Heart left ventricle (tissue), 16 donors: Measurements from ENCODE around the gene ING5. TPM values are rescaled to one million over a fixed set of nuclear protein-coding genes. Genes with fewer than 3 reads are reported as not detected.

Experiments
- ATAC-seq, 4 donors: fragments of 200-7000 bp; cut with Tn5 transposase; one replicate each; pipeline ENCODE4 v1.9.1; 2020 to 2022; ENCODE audit warnings: moderate library complexity in 4 of 4, mild to moderate bottlenecking in 3 of 4, moderate number of reproducible peaks in 1 of 4
- DNase-seq, 5 donors: peaks; one replicate each; pipeline ENCODE4 v3.0.0-alpha.2; 2020
- H3K27ac ChIP-seq, 12 donors: fragments of 200-600 bp; sonication (generic) in 4 of 12; one replicate each; pipeline versions ENCODE4 v1.5.0 to v1.8.0; 2016 to 2022; ENCODE audit warnings: mild to moderate bottlenecking in 2 of 12
- H3K27me3 ChIP-seq, 9 donors: fragments of 200-600 bp; sonication (generic) in 2 of 9; one replicate each; pipeline versions ENCODE4 v1.5.1 to v1.8.0; 2016 to 2022; ENCODE audit warnings: mild to moderate bottlenecking in 3 of 9
- H3K36me3 ChIP-seq, 9 donors: fragments of 200-600 bp; sonication (generic) in 2 of 9; one replicate each; pipeline versions ENCODE4 v1.5.0 to v1.8.0; 2018 to 2022; ENCODE audit warnings: mild to moderate bottlenecking in 2 of 9
- H3K4me1 ChIP-seq, 12 donors: fragments of 200-600 bp; sonication (generic) in 4 of 12; one replicate each; pipeline versions ENCODE4 v1.5.0 to v1.8.0; 2016 to 2022; ENCODE audit warnings: mild to moderate bottlenecking in 3 of 12
- H3K4me3 ChIP-seq, 12 donors: fragments of 200-600 bp; sonication (generic) in 4 of 12; one replicate each; pipeline versions ENCODE4 v1.5.0 to v1.8.0; 2017 to 2022; ENCODE audit warnings: mild to moderate bottlenecking in 9 of 12, moderate library complexity in 4 of 12
- H3K9me3 ChIP-seq, 12 donors: fragments of 200-600 bp; sonication (generic) in 4 of 12; one replicate each; pipeline versions ENCODE4 v1.5.0 to v1.8.0; 2016 to 2022; ENCODE audit warnings: mild to moderate bottlenecking in 1 of 12
- POLR2A ChIP-seq, 2 donors: fragments of 450-650 bp; IDR thresholded peaks; one replicate each; pipeline ENCODE4 v1.6.1; 2017; ENCODE audit warnings: antibody characterized with exemption in 2 of 2, mild to moderate bottlenecking in 2 of 2, moderate library complexity in 2 of 2
- WGBS, 4 donors: extraction: QIAGEN DNeasy Blood & Tissue Kit in 2 of 4; methylation state at CpG; one replicate each; pipeline versions ENCODE4 v1.1.5 to v1.1.7; 2013 to 2018; 5-methylcytosine and 5-hydroxymethylcytosine counted together
- intact Hi-C, 10 donors: fragments of 100-400 bp; cut with DNase I; formaldehyde crosslinking; loops; one replicate each; pipeline versions ENCODE4 v1.11.1 to v1.14.2; 2022
- polyA plus RNA-seq, 2 donors: library from polyadenylated mRNA; stranded (reverse); fragments of 200-250 nt; gene quantifications; one replicate each; pipeline ENCODE4 v1.2.3, GENCODE V29; 2013
- total RNA-seq, 9 donors: library from RNA; depleted of rRNA in 2 of 9; stranded (reverse); fragments of >200 nt in 2 of 9; fragmentation: NEBNext Ultra II Directional in 3 of 9; extraction: Animal tissue kit (Norgen Biotek cat#: 25700) in 3 of 9; gene quantifications; one replicate each; pipeline versions ENCODE4 v1.1.0 to v1.2.4, GENCODE V29; 2016 to 2023
- TF ChIP-seq, protein P1 (sequence below), 12 donors: fragments of 200-600 bp; sonication (generic) in 4 of 12; IDR thresholded peaks; one replicate each; pipeline versions ENCODE4 v1.5.0 to v1.8.0; 2018 to 2022; ENCODE audit warnings: antibody characterized with exemption in 12 of 12, mild to moderate bottlenecking in 5 of 12
- donor health status: ischemic (EF 13 %, LVEDD 7.1; RV severe dilation, severe dysfunction).
- donor health status: healthy with polysubstance abuse.
- donor health status: DM: no; HTN: yes; CAD: no.
- donor health status: DM: no; HTN: no; CAD: no.
- donor health status: ischemic (EF 25% LVEDD 6.9; RV normal size, moderate dysfunction).
- donor health status: ischemic (EF 25% LVEDD 5.7; RV mildly dilated, moderate dysfunction).
- donor health status: healthy.
- donor health status: DM: yes; HTN: yes; CAD: no.
- donor health status: ischemic (EF 35%, LVEDD 5.7; RV mildly dilated, moderate dysfunction).
- donor health status: nonischemic (EF 11% LVEDD 7.7; RV severe dilation, severe dysfunction).
- donor health status: DM: yes; HTN: yes; CAD: no.
- donor health status: PGD.
- donor health status: ischemic (EF 29% LVEDD 5.4; RV normal size, mild dysfunction).
- donor health status: nonischemic (EF 23%, LVEDD 6.1; RV moderate dilation, normal function).

The ING5 gene
- total and polyA plus RNA-seq, 11 donors, result 11.8 to 29.3 (median 18.2) TPM

DNA sequence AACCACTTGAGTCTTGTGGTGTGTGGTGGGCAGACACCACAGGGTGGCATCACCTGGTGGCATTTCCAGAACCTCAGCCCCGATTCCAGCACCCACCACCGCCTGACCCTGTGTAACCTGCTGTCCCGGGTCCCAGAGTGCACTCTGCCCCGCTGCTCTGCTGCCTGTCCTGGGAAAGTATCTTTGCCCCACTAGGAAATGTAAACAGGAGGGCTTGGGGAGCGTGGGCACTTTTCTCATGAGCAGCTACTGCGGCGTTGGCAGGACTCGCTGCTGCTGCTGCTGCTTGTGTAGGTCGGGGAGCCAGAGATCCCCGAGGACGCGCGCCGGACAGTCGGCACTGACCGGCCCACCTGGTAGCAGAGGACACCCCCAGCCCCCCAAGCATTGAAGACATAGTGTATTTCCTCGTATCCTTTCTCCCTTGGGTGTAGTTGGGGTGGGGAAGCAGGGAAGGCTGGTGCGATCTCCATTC lies 28.6 kb upstream of the ING5 start:
- TF ChIP-seq, protein P1, sequence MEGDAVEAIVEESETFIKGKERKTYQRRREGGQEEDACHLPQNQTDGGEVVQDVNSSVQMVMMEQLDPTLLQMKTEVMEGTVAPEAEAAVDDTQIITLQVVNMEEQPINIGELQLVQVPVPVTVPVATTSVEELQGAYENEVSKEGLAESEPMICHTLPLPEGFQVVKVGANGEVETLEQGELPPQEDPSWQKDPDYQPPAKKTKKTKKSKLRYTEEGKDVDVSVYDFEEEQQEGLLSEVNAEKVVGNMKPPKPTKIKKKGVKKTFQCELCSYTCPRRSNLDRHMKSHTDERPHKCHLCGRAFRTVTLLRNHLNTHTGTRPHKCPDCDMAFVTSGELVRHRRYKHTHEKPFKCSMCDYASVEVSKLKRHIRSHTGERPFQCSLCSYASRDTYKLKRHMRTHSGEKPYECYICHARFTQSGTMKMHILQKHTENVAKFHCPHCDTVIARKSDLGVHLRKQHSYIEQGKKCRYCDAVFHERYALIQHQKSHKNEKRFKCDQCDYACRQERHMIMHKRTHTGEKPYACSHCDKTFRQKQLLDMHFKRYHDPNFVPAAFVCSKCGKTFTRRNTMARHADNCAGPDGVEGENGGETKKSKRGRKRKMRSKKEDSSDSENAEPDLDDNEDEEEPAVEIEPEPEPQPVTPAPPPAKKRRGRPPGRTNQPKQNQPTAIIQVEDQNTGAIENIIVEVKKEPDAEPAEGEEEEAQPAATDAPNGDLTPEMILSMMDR (IDR thresholded peaks at IDR 0.05), result no peak
- TF ChIP-seq POLR2A (IDR thresholded peaks at IDR 0.05), result no peak
- DNase-seq (no peak), ATAC-seq (no peak)
- Histone ChIP-seq H3K4me3 (no peak overlapping the region), H3K27me3 (no peaks in the 10 kb centered on the region), H3K9me3 (no peaks in the 10 kb centered on the region), H3K4me1 (peaks cover 0 to 6% (median 0%) of the 10 kb centered on the region in 12 donors), H3K27ac (no peak overlapping the region), H3K36me3 (peaks cover 0 to 82% (median 65%) of the 10 kb centered on the region in 9 donors)
- WGBS, 4 donors, result 79 to 91% (median 89%) methylated on average over 10 to 18 of the region's 18 CpGs
- intact Hi-C loops, result no loop called here

DNA sequence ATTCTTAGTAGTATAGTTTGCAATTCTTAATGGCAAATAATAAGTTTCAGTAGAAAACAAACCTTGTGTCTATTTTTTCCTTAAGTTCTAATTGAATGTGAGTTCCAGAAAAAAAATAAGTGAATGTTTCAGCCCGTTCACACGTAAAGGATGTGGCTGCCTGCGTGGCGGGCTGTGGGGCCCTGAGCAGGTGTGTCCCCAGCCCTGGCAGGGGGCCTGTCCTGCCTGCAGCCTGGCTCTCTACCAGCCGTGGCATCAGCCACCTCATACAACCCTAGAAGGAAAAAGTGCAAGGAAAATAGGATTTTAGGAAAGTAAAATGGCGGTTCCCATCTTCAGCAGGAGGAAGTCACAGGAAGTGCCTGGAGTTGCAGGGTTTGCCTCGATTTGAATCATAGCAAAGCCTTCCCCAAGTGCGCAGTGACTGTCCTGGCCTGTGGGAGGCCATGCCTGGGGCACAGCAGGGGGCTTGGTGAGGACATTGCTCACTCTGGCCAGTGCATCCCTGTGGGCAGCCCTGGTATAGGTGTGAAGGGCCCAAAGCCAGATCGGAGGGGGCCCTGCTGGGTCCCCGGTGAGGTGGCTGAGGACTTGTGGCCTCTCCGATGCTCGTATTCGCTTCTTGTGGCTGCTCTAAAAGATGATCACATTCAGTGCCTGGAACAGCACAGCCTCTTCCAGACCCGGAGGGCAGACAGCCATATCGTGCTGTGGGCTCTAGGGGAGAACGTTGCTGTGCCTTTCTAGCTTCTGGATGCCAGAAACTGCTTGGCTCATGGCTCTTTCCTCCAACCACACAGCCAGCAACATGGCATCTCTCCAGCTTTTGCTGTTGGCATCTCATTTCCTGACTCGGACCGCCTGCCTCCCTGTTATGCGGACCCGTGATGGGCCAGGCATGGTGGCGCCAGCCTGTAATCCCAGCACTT lies 27.8 kb upstream of the ING5 start:
- Histone ChIP-seq H3K4me3 (no peak overlapping the region), H3K27ac (peak overlapping the region in 4 of 12 donors; percentile 21 to 32 (median 29)), H3K27me3 (no peaks in the 10 kb centered on the region), H3K4me1 (peaks cover 0 to 6% (median 0%) of the 10 kb centered on the region in 12 donors), H3K9me3 (no peaks in the 10 kb centered on the region), H3K36me3 (peaks cover 0 to 84% (median 65%) of the 10 kb centered on the region in 9 donors)
- ATAC-seq (peak; percentile 46 to 65 (median 63)), DNase-seq (peak; percentile 32 to 61 (median 45))
- intact Hi-C loops, result no loop called here
- TF ChIP-seq POLR2A (IDR thresholded peaks at IDR 0.05), result no peak
- TF ChIP-seq, protein P1 (IDR thresholded peaks at IDR 0.05), result no peak
- WGBS, 4 donors, result 71 to 74% (median 72%) methylated on average over 20 to 21 of the region's 21 CpGs

DNA sequence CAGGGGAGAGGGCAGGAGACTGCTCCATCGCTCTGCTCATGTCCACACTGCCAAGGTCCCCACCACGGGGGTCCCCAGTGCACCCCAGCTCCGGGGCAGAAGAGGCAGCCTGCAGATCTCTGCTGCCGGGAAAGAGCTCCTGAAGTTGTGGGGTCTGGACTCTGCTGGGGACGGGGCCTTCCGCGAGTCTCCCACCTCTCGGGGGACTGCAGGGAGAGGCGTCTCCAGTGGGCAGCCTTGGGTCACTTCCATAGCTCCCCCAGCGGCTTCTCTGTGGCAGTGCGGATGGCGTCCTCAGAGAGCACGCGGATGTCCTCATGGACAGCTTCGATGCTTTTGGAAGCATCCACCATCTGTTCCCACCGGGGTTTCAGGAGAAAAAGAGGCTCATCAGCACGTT lies 26.0 kb upstream of the ING5 start:
- H3K36me3 ChIP-seq, result peaks cover 0 to 83% (median 55%) of the 10 kb centered on the region in 9 donors
- intact Hi-C loops, result no loop called here
- DNase-seq (peak in 1 of 5 donors; percentile 55), ATAC-seq (no peak)
- no peak overlapping the region for H3K4me3 ChIP-seq
- TF ChIP-seq POLR2A (IDR thresholded peaks at IDR 0.05), result no peak
- TF ChIP-seq, protein P1 (IDR thresholded peaks at IDR 0.05), result no peak
- WGBS, 4 donors, result 84 to 89% (median 87%) methylated on average over 10 to 17 of the region's 17 CpGs
- H3K9me3 ChIP-seq, result no peaks in the 10 kb centered on the region
- no peaks in the 10 kb centered on the region for H3K27me3 ChIP-seq
- no peak overlapping the region for H3K27ac ChIP-seq
- peaks cover 0 to 10% (median 3%) of the 10 kb centered on the region in 12 donors for H3K4me1 ChIP-seq

DNA sequence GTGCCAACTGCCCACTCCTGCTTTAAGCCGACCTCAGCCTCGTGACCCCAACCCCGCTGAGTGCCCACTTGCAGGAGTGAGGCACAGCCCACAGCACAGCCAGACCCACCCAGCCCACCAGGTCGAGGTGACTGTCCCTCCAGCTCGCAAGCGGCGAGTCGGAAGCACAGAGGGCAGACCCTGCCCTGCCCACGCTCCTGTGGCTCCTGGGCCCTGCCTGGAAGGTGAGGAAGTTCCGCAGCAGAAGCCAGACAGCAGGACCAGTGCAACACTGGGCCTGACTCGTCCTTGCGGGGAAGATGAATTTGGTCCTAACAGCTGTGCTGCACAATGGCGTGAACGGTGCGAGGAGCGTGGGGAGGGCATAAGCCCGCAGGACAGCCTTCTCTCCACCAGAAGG lies 25.2 kb upstream of the ING5 start:
- no peaks in the 10 kb centered on the region for H3K27me3 ChIP-seq
- intact Hi-C loops, result no loop called here
- H3K36me3 ChIP-seq, result peaks cover 0 to 83% (median 54%) of the 10 kb centered on the region in 9 donors
- H3K27ac ChIP-seq, result no peak overlapping the region
- H3K9me3 ChIP-seq, result no peaks in the 10 kb centered on the region
- no peak overlapping the region for H3K4me3 ChIP-seq
- peak in 1 of 5 donors; percentile 42 for DNase-seq
- TF ChIP-seq, protein P1 (IDR thresholded peaks at IDR 0.05), result no peak
- no peak for TF ChIP-seq POLR2A (IDR thresholded peaks at IDR 0.05)
- peaks cover 0 to 13% (median 5%) of the 10 kb centered on the region in 12 donors for H3K4me1 ChIP-seq
- 88 to 95% (median 94%) methylated on average over 16 to 17 of the region's 17 CpGs for WGBS, 4 donors
- ATAC-seq, result no peak
